Ascending aorta (tissue), 2 donors: ENCODE results near the gene ATP6V0E2. TPM values are rescaled to one million over a fixed set of nuclear protein-coding genes. Genes with fewer than 3 reads are reported as not detected.

Experiments used
- DNase-seq, 2 donors: peaks; one replicate each; pipeline ENCODE4 v3.0.0-alpha.2; 2019; ENCODE audit warnings: low spot score in 2 of 2
- H3K27ac ChIP-seq, 2 donors: fragments of 200-600 bp; sonication (generic); one replicate each; pipeline ENCODE4 v1.5.1; 2016 to 2017; ENCODE audit warnings: mild to moderate bottlenecking in 1 of 2
- H3K27me3 ChIP-seq: fragments of 200-600 bp; sonication (generic); one replicate; pipeline ENCODE4 v1.5.1; 2017
- H3K36me3 ChIP-seq, 2 donors: fragments of 200-600 bp; sonication (generic); one replicate each; pipeline ENCODE4 v1.5.1; 2016
- H3K4me1 ChIP-seq, 2 donors: fragments of 200-600 bp; sonication (generic); one replicate each; pipeline ENCODE4 v1.5.1; 2016 to 2017; ENCODE audit warnings: mild to moderate bottlenecking in 1 of 2
- H3K4me3 ChIP-seq, 2 donors: fragments of 200-600 bp; sonication (generic); one replicate each; pipeline ENCODE4 v1.5.1; 2016 to 2017; ENCODE audit warnings: mild to moderate bottlenecking in 1 of 2
- H3K9me3 ChIP-seq, 2 donors: fragments of 200-600 bp; sonication (generic); one replicate each; pipeline ENCODE4 v1.5.1; 2016
- CTCF ChIP-seq, 3 experiments: fragments of 200-600 bp in 2 of 3; fragments of 450-650 bp in 1 of 3; sonication (generic) in 2 of 3; IDR thresholded peaks; one replicate each; pipeline ENCODE4 v1.5.1; 2016 to 2019; ENCODE audit warnings: antibody characterized with exemption in 3 of 3, mild to moderate bottlenecking in 1 of 3, moderate library complexity in 1 of 3
- intact Hi-C: fragments of 100-400 bp; cut with DNase I; formaldehyde crosslinking; loops from one replicate; pipeline ENCODE4 v1.15.1; 2023
- total RNA-seq: library from RNA; depleted of rRNA; stranded (reverse); fragments of >200 nt; gene quantifications from one replicate; pipeline ENCODE4 v1.1.0, GENCODE V29; 2016

The ATP6V0E2 gene
- total RNA-seq, 1 donor from 2014 or later: 29.5 TPM

GRCh38 chr7:149844445-149844844 is 29.3 kb upstream of the ATP6V0E2 start:
- Histone ChIP-seq H3K27ac (no peak overlapping the region), H3K27me3 (no peaks in the 10 kb centered on the region), H3K4me1 (peaks cover 0 to 2% of the 10 kb centered on the region in 2 donors), H3K36me3 (peaks cover 13 to 34% of the 10 kb centered on the region in 2 donors), H3K9me3 (no peaks in the 10 kb centered on the region), H3K4me3 (no peak overlapping the region)
- intact Hi-C loops: no loop called here
- TF ChIP-seq CTCF (IDR thresholded peaks at IDR 0.05): no peak
- no peak for DNase-seq

- DNase-seq: no peak
- no peaks in the 10 kb centered on the region for H3K4me1 ChIP-seq
- peaks cover 22 to 42% of the 10 kb centered on the region in 2 donors for H3K36me3 ChIP-seq
Observed at GRCh38 chr7:149845257-149845980, 28.4 kb upstream of the ATP6V0E2 start.

GRCh38 chr7:149846021-149846420 is 27.7 kb upstream of the ATP6V0E2 start:
- Histone ChIP-seq H3K4me1 (no peaks in the 10 kb centered on the region), H3K36me3 (peaks cover 22 to 47% of the 10 kb centered on the region in 2 donors), H3K9me3 (no peaks in the 10 kb centered on the region), H3K27me3 (no peaks in the 10 kb centered on the region), H3K27ac (no peak overlapping the region), H3K4me3 (no peak overlapping the region)
- TF ChIP-seq CTCF (IDR thresholded peaks at IDR 0.05): no peak
- intact Hi-C loops: no loop called here
- no peak for DNase-seq

More at GRCh38 chr7:149845257-149845980, 28.4 kb upstream of the ATP6V0E2 start:
- no peaks in the 10 kb centered on the region for H3K27me3 ChIP-seq
- intact Hi-C loops: no loop called here
- no peak overlapping the region for H3K4me3 ChIP-seq
- no peak for TF ChIP-seq CTCF (IDR thresholded peaks at IDR 0.05)
- H3K9me3 ChIP-seq: no peaks in the 10 kb centered on the region
- H3K27ac ChIP-seq: no peak overlapping the region

GRCh38 chr7:149846436-149847046 is 27.2 kb upstream of the ATP6V0E2 start:
- Histone ChIP-seq H3K27me3 (no peaks in the 10 kb centered on the region), H3K4me3 (no peak overlapping the region), H3K36me3 (peaks cover 22 to 47% of the 10 kb centered on the region in 2 donors), H3K27ac (no peak overlapping the region), H3K4me1 (no peaks in the 10 kb centered on the region), H3K9me3 (no peaks in the 10 kb centered on the region)
- DNase-seq: no peak
- no peak for TF ChIP-seq CTCF (IDR thresholded peaks at IDR 0.05)
- intact Hi-C loops: no loop called here

GRCh38 chr7:149849174-149849573 is 24.6 kb upstream of the ATP6V0E2 start:
- no peak for TF ChIP-seq CTCF (IDR thresholded peaks at IDR 0.05)
- H3K4me1 ChIP-seq: no peaks in the 10 kb centered on the region
- intact Hi-C loops: no loop called here
- no peak overlapping the region for H3K27ac ChIP-seq
- no peak for DNase-seq
- H3K9me3 ChIP-seq: no peaks in the 10 kb centered on the region
- H3K36me3 ChIP-seq: peaks cover 31 to 59% of the 10 kb centered on the region in 2 donors
- H3K4me3 ChIP-seq: no peak overlapping the region
- no peaks in the 10 kb centered on the region for H3K27me3 ChIP-seq
